Activated CD4-positive, alpha-beta T cell treated with anti-CD3 and anti-CD28 coated beads, Interleukin-2, Interleukin-6, amounts not matched to agents 100 ng/mL and 50 ng/mL, durations not matched to agents 16 hours and 8 hours (primary cell): ENCODE results near the gene PEX5L.
"Not testable (repeated sequence)": the region's sequence is repeated elsewhere in the genome, so short reads cannot be mapped to it uniquely, and the experiment has no call there.

Source experiments
- DNase-seq: peaks from one replicate; pipeline ENCODE4 v3.0.0-alpha.2; 2020

Gene PEX5L, protein sequence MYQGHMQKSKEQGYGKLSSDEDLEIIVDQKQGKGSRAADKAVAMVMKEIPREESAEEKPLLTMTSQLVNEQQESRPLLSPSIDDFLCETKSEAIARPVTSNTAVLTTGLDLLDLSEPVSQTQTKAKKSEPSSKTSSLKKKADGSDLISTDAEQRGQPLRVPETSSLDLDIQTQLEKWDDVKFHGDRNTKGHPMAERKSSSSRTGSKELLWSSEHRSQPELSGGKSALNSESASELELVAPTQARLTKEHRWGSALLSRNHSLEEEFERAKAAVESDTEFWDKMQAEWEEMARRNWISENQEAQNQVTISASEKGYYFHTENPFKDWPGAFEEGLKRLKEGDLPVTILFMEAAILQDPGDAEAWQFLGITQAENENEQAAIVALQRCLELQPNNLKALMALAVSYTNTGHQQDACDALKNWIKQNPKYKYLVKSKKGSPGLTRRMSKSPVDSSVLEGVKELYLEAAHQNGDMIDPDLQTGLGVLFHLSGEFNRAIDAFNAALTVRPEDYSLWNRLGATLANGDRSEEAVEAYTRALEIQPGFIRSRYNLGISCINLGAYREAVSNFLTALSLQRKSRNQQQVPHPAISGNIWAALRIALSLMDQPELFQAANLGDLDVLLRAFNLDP

DNA sequence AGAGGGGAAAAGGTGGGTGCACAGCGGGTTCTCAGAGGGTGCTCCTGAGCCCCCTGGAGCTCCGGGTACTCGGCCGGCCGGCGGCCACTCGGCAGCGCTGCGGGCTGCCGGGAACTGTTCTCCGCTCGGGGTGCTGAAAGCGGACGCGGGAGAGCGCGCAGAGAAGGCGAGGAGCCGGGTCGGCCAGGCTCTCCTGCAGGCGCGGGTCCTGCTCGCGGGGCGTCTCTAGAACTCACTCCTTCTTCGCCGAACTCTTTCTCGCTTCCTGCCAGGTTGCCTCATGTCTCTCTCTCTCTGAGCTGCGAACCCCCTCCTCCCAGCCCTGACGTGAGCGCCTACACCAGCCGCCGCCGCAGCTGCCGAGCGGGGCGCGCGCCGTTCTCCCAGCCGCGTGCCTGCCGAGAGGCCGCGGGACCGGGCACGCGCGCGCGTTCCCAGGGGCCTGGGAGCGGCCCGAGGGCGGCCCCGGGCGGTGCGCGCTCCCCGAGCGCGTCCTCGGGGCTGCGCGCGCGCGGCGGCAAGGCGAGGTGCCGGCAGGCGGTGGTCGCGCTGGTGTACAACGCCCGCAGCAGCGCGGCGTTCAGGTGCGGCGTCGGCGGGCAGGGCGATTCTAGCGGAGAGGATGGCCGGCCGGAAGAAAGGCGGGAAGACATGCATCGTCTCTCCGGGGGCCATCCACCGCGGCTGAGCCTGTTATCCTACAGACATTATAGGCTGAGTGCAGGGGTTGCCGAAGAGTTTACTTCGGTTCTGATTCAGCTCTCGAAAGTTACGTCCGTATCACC, at the start of gene PEX5L:
Gene PEX5L (minus strand): TSS at position 267 of the 785 bp plus-strand sequence. CDS start 338 bp downstream, outside the sequence.
- DNase-seq = peak; percentile 60

DNA sequence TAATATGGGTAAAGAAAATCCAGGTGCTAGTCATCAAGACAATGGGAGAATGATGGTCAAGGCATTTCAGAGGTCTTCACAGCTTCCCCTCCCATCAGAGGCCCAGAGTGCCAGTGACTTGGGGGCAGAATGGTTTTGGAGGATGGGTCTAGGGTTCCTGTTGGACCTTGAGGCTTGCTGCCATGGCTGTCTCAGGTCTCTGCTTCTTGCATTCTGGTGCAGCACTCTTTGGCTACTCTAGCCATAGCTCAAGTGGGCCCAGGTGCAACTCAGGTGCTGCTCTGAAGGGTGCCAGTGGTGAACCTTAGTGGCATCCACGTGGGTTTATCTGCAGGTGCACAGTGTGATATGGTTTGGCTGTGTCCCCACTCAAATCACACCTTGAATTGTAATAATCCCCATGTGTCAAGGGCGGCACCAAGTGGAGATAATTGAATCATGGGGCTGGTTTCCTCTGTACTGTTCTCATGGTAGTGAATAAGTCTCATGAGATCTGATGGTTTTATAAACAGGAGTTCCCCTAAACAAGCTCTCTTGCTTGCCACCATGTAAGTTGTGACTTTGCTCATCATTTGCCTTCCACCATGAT, 48.5 kb upstream of the PEX5L start:
- peak; percentile 12 for DNase-seq

DNA sequence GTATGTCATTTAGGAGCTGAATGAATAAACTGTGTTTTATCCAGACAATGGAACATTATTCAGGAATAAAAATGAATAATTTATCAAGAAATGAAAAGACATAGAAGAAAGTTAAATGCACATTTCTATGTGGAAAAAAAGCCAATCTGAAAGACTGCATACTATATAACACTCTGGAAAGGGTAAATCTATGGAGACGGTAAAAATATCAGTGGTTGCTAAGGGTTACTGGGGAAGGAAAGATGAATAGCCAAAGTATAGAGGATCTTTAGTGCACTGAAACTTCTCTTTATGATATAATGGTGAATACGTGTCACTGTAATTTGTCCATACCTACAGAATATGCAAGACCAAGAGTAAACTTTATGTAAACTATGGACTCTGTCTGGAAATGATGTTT, 46.0 kb upstream of the PEX5L start:
- DNase-seq = no peak

DNA sequence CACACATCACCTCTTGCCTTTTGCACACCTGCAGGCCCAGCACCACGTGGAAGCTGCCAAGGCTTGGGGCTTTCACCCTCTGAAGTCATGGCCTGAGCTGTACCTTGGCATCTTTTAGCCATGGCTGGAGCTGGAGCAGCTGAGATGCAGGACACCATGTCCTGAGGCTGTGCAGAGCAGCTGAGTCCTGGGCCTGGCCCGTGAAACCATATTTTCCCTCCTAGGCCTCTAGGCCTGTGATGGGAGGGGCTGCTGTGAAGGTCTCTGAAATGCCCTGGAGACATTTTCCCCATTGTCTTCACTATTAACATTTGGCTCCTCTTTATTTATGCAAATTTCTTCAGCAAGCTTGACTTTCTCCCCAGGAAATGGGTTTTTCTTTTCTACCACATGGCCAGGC, 41.9 kb upstream of the PEX5L start:
- no peak for DNase-seq

DNA sequence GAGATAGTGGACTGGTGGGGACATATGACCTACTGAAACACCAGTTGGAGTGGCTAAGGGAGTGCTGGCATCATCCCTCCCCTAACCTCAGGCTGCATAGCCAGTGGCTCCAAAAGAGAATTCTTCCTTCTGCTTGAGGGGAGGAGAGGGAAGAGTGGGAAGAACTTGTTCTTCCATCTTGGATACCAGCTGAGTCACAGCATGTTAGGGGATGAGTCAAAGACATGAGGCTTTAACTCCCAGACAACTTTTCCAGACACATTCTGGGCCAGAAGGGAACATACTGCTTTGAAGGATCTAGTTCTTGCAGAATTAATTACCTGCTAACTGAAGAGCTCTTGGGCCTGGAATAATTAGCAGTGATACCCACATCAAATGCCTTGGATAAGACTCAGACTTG, 36.8 kb upstream of the PEX5L start:
- no peak for DNase-seq

DNA sequence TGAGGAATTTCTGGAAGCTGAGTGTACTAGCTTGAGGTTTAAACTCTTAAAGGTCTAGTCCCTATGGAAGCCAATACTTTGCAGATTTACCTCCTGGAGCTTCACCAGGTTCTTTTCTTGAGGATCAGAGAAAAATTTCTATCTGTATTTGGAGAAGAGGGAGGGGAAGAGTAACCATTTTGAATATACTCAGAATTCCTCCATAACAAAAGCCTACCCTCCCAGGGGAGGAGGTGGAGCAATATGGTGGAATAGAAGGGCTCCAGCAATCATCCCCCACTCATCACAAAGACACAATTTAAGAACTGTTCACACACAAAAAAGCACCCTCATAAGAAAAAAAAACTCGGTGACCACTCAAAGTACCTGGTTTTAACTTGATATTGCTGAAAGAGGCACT, 36.0 kb upstream of the PEX5L start:
- no peak for DNase-seq

DNA sequence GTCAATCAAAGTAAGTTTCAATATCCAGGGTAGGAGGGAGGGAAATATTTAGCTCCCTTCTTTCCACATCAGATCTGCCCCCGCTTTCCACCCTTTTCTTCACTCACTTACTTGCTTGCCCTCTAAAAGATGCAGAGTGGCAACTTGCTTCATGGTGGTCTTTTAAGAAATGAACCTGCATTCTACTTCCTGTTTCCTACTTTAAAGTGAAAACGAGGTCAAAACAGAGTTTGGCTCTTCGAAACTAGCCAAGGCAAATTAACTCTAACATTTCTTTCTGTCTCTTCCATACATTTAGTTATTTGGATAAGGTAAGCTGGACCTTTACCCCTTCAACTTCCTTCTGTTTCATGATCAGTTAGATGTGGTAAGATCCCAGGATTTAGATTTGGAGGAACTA, 34.2 kb upstream of the PEX5L start:
- no peak for DNase-seq

DNA sequence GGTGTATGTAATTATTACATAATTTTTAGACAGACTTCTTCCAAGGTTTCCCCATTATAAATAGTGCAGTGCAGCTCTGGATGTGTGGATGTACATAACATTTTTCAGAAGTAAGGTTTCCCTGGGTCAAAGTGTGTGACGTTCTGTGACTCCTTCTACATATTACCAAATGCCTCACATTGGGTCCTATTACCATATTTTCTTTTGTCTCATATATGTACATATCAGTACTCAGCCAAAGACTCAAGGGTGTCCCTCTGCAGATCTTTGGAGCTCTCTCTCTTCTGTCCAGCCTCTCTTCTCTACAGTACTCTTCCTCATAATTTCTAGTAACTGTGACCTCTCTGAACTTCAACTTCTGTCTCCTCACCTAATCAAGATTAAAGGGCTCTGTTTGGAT, 31.3 kb upstream of the PEX5L start:
- DNase-seq = no peak

DNA sequence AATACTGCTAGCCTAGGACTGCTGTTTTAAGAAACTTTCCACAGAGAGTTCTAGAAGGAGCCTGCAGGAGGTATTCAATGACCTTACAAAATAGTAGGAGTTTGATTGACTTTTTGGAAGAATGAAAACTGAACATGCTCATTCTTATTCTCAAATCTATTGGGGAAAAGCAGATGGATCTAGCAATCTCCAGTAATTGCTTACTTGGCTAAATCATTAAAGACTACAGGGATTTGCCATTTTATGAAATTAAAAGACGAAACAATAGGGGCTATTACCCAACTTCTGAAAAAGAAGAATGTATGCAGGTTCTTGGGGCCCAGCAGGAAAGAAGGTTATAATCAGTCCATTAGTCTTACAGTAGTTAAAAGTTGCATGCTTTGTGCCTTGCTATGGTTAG, 29.9 kb upstream of the PEX5L start:
- DNase-seq = no peak

DNA sequence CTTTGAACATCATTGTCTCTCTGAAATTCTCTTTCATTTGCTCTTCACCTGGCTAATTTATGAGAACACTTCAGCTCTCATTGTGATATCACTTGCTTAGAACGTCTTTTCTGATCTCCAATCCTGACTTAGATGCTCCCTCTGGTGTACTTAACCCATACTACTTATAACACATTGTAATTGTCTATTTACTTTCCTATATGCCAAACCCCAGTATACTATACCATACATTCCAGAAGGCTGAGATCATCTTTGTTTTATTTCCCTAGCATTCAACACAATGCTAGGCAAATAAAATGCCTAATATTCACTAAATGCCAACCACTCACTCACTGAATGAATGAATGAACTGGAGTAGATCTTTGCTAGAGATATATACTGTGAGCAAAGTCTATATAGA, 27.0 kb upstream of the PEX5L start:
- DNase-seq = no peak

DNA sequence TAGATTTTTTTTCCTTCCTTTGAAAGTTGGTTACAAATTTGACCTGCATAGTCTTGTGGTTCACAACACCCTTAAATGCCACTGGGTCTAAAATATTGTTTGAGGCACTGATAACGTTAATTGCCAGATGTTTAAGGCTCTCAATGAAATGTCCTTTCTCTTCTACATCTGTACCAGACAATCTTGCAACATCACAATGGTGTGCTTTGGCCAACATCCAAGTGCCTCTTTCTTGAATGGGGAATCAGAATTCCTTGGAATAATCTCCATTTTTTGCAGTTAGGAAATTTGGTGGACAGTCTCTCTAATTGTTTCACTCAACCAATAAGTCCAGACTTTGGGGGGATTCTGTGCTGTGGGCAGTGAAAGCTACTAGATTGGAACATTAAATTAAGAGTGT, 26.0 kb upstream of the PEX5L start:
- DNase-seq = no peak

DNA sequence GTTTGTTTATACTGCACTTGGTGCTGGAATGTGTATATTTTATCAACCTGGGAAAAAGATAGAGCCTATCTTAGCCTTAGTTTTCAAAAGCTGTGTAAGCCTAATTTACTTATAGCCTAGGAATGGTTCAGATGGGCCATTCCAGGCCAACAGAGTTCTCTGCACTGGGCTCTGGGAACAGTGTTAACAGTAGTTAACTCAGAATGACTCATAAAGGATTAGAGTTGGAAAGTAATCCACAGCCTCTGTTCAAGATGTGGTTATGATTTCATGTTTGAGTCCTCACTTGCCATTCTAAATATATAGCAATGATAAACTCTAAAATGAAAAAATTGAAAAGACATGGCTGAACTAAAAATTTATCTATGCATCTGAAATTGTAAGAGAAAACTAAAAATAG, 22.6 kb upstream of the PEX5L start:
- no peak for DNase-seq

DNA sequence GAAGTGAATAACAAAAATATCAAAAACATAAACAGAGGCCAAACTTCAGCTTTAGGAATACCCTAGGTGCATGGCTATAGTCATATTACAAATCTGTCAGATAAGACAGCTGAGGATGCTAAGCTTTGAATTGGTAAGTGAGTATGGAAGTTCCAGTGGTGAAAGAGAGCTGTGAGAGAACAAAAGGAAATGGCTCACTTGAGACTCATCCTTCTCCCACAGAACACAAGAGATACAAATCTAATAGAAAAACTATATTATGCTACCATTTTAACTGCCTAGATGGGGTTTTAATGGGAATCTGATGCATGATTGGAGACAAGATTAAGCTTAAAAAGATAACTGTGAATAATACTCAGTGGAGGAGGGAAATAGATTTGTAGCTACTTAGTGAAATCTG, 21.5 kb upstream of the PEX5L start:
- DNase-seq = no peak

DNA sequence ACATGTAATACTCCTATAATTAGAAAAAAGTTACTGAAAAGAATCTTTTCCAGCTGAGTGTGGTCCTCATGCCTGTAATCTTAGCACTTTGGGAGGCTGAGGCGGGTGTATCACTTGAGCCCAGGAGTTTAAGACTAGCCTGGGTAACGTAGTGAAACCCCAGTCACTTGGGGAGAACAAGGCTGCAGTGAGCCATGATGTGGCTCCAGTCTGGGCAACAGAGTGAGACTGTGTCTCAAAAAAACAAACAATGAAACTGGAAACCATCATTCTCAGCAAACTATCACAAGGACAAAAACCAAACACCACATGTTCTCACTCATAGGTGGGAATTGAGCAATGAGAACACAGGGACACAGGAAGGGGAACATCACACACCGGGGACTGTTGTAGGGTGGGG, 18.9 kb upstream of the PEX5L start:
- DNase-seq = not testable (repeated sequence)

DNA sequence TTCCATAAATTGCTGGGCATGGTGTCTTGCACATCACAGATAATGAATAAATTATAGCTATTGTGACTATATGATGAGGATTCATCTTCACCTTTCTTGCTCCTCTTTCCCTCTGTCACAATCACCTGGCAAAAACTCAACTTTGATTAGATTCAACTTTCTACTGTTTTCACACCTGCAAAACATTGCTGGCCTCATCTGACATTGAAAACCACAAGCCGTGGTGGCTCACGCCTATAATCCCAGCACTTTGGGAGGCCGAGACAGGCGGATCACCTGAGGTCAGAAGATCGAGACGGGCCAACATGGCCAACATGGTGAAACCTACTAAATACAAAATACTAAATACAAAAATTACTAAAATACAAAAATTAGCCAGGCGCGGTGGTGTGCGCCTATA, 12.7 kb upstream of the PEX5L start:
- DNase-seq = no peak

DNA sequence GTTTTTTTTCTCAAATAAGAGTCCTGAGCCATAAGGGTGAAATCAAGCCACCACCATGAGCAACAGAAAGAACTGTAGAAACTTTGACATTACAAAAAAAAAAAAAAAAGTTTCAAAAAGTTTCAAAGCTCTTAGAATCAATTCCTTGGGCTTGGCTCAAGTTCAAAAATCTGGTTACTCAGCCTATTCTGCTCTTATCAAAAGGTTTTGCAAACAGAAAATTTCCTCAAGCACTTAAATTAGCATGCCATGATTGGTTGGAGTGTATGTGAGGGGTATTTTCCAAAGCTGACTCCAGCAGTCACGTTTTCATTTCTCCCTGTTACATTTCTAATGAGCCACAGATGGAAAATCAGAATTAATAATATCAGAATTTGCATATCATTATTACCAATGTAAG, 12.1 kb upstream of the PEX5L start:
- no peak for DNase-seq

DNA sequence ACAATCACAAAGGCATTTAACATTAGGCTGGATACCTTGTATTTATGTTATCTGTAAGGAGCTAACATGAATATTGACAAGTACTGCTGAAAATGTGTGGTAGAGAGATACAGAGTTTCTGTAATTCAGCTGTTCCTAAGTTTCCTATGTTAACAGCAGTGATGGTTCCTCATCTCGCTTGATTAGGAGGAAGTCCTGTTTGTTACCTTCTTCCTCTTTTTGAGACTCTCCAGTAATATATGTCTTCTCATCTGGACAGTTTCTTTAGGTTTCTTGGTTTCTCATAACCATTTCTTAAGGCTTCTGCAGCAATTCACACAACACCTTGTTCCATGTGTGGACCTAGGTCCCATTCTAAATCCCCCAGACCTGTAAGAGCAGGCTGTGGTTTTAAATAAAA, 11.4 kb upstream of the PEX5L start:
- no peak for DNase-seq

DNA sequence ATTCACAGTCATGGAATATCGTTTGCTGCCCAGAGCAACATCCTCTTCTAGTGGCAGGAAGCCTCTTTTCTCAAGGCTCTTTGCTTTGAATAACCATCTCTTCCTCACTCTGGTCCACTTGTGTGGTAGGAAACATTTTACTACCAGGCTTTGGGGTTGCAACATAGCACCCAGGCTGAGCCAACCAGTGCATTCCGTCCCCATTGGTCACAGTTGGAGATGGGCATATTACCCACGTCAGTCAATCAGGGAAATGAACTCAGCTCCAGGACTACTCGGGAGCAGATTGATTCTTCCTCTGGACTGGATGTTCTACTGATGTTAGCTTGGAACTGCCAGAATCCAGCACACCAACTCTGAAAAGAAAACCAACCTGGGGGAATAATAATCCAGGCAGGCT, 4.2 kb upstream of the PEX5L start:
- no peak for DNase-seq

DNA sequence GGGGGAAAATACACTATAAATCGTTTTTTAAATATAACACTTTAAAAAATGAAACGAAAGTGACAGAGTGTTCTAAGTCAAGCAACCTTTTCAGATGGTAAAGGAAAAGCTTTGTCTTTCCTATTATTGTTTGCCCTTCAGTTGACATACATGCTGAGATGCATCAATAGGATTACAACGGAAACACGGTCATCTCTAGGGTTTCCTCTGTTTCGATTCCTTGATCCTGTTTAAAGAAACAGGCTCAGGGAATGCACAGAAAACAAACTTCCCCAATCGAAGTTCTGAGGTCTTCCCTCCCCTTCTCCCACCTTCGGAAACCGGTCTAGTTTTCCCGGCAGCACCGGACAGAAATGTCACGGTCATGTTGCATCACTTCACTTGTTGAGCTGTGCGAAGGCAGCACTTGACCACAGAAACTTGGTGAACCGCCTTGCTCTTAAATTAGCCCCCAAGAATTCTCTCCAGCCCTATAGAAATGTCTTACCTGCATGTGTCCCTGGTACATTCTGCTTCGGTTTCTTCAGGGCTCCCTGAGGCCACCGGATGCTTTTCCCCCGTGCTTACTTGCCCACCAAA, 556 bp downstream of the PEX5L start:
- DNase-seq = peak; percentile 5

DNA sequence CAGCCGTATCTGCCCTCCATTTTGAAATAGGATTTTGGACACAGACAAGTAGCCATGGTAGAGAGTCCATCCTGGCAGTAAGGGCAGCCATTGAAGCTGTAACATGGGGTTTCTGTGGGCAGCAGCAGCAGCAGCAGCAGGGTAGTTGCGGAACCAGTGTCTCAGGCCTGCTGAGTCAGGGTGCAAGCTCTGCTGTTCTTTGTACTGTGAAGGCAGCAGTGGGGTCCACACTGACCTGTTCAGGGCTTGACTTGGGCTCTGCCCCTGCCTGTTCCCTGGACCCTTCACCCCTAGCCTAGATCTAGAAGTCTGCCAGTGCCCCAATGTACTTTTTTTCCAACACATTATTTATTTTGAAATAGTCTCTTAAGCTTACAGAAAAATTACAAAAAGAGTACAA, 9.7 kb downstream of the PEX5L start:
- DNase-seq = no peak

DNA sequence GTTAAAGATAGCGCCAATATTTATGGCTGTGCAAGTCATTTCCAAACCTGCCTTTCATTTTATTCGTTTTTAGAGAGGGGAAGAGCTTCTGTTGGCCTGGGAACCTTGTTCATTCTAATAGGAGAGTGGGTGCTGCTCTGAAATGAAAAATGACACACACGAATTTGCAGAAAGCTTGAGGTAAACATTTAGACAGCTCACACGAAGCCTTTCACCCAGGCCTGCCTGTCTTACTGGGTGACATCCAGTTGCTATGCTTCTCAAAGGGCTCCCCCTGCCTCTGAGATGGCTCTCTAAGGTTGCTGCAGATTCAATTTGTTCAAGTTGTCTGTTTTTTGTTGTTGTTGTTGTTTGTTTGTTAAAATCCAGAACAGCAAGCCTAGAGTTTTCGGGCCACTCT, 18.2 kb downstream of the PEX5L start:
- DNase-seq = peak; percentile 4

DNA sequence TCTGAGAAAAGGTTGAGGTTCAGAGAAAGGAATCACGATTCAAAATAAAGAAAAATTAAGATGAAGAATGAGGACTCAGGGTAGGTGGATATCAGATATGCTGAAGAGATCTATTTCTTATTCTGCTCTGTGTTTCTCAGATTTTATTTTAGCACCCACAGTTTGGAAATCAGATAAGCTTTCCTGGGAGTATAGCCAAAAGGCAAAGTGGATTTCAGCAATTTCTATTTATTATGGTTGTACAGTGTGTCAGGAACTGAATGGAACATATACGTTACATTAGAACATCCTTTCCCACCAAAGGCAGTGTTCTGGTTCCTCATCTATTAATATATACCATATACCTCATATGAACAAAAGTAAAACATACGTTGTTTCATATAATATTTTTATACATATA, 18.9 kb downstream of the PEX5L start:
- DNase-seq = no peak

DNA sequence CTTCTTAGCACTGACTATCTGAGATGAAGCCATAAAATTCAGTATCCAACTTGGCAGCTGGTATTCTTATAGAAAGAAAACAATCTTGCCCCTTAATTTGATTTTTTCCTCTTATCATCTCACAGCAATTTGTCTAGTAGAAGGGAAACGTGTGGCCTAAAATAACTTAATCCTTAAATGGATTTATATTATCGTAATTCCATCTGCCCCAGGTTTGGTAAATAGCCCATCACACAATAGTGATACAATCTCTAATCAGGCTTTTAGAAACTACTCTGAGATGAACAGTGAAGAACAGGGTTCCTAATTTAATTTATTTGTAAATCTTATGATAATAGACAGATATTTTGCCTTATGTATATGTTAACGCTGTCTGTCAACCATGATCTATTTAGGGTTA, 24.8 kb downstream of the PEX5L start:
- DNase-seq = no peak
